EH (cell line): Measurements from ENCODE around the gene THAP7.
"Not testable (repeated sequence)": the region's sequence is repeated elsewhere in the genome, so short reads cannot be mapped to it uniquely, and the experiment has no call there.

Source experiments
- DNase-seq: peaks from one replicate; pipeline ENCODE4 v3.0.0-alpha.2; 2015; ENCODE audit warnings: low read depth

THAP7 gene, protein sequence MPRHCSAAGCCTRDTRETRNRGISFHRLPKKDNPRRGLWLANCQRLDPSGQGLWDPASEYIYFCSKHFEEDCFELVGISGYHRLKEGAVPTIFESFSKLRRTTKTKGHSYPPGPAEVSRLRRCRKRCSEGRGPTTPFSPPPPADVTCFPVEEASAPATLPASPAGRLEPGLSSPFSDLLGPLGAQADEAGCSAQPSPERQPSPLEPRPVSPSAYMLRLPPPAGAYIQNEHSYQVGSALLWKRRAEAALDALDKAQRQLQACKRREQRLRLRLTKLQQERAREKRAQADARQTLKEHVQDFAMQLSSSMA

DNA sequence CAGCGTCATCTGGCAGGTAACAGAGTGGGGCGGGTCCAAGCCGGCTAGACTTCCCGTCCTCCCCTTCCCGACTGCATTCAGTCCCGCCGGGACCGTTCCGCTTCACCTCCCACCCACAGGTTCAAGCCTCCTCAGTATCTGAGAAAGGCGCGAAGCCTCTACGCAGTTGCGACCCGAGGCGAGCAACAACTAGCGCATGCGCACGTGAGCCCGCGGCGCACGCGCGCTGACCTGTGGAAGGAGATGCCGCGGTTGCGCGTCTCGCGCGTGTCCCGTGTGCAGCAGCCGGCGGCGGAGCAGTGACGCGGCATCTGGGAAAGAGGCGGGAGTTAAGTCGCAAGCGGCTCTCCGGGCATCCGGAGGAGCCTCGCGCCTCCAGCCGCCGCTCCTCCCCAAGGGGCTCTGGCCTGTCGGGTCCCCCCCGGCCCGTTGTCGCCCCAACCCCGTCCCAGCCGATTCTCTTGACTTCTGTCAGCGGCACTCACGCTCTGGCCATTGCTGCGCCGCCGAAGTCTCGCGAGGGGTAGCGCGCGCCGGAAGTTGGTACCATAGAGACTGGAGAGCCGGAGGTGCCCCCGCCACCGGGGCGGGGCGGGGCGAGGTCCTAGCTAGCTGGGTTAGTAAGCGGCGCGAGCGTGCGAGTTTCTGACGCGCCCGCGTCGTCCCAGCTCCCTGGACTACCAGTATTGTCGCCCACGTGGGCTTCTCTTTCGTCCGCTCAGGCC lies at the start of gene THAP7:
TSS of gene THAP7 (minus strand) at position 518 of the 725 bp plus-strand sequence. CDS start at position 311, 207 bp downstream.
- peak; percentile 95 for DNase-seq

DNA sequence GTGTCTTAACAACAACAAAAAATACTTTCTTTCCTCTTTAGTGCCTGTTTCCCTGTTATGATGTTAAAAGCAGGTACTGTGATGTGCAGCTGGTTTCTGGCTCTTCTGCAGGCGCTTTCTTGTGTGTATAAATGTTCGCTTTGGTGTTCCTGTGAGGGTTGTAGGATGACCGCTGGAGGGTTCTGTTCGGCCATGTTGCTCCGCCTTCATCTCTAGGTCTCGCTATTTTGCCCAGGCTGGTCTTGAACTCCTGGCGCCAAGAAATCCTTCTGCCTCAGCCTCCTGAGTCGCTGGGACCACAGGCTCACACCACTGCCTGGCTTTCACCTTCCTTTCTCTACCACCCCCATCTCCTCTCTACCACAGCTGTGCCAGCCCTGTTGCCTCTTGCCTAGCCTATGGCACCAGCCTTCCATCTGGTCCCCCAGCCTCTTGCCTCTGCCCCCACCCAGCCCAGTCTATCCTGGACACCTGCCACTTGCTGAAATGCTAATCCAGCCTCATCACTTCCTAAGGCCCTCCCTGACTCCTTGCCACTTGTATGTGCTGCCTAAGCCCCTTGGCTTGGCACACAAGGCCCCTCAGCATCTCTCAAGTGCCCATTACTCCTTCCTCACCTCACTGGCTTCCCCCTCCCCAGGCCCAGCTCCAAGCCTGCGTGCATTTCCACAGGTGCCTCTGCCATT lies 49.4 kb upstream of the THAP7 start:
- DNase-seq: no peak

GRCh38 chr22:21048965-21049364 lies 47.0 kb upstream of the THAP7 start:
- DNase-seq: not testable (repeated sequence)

DNA sequence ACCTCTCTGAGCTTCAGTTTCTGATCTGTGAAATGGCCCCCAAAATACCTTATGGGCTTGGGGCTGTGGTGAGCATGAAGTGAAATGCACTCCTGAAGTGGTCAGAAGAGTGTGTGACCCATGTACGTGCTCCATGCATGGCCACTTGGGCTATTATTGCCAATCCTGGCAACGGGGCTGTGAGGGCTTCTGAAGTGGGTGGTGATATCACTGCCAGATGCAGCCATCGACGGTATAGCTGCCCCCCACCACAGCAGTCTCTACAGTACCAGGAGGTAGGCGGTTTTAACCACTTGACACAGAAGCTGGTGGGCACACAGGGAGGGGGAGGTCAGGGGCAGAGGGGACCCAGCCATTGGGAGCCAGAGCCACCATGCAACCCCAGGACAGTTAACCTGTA lies 46.5 kb upstream of the THAP7 start:
- DNase-seq: not testable (repeated sequence)

GRCh38 chr22:21047730-21048129 lies 45.8 kb upstream of the THAP7 start:
- DNase-seq: no peak

DNA sequence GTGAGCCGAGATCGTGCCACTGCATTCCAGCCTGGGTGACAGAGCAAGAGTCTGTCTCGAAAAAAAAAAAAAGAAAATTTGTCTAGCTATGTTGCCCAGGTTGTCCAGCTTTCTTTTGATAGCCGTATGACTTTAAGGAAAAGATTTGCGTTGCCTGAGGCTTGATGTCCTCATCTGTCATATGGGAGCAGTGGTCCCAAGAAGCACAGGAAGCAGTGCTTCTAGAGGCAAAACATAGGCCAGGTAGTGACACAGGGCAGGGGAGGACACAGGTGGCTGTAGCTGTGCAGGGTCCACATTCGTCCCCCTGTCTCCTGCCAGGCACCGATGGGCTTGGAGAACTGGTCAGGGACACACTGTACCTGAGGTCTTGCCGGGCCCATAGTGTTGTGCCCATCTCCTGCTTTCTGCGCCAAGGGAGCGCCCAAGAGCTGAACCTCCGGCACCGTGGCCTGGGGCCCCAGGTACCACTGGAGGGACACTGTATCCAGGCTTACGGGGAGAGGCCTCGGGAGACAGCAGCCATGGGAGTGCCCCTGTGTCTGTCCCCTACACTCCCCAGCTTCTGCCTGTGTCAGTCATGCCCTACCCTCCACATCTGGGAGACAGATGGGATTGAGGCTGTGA lies 45.2 kb upstream of the THAP7 start:
- no peak for DNase-seq

DNA sequence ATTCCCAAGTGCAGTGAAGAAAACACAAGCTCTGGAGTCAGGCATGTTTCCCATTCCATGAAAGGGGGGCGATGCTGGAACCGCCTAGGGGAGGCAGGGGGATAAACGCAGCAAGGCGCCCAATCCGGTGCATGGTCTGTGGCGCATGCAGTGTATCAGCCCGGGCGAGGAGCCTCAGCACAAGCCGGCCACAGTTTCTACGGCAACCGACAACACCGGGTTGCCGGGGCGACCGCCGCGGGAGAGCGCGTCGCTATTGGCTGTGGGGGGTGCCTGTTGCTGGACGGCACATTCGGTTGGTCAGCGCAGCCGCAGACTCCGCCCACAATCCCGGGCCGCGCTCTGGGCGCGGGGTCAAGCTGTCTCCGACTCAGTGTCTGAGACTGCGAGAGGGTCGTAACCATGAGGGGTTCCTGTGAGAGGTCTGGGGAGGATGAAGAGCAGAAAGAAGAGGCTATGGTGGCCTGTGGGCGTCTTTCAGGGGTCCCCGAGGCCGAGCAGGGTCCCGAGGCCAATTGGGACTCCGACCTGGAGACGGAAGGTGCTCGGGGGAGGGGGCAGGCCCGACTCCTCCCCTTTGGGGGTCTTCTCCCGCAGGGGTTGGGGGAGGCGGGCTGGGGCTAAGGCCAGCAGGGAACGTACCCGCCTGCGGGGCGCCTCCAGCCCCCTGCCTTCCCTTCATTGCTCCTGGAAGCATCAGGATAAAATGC lies 43.8 kb upstream of the THAP7 start, which contains the start of gene LRRC74B:
TSS of gene LRRC74B (plus strand) at position 362 of the 710 bp plus-strand sequence. CDS start at position 403, 41 bp downstream.
- peak; percentile 91 for DNase-seq

DNA sequence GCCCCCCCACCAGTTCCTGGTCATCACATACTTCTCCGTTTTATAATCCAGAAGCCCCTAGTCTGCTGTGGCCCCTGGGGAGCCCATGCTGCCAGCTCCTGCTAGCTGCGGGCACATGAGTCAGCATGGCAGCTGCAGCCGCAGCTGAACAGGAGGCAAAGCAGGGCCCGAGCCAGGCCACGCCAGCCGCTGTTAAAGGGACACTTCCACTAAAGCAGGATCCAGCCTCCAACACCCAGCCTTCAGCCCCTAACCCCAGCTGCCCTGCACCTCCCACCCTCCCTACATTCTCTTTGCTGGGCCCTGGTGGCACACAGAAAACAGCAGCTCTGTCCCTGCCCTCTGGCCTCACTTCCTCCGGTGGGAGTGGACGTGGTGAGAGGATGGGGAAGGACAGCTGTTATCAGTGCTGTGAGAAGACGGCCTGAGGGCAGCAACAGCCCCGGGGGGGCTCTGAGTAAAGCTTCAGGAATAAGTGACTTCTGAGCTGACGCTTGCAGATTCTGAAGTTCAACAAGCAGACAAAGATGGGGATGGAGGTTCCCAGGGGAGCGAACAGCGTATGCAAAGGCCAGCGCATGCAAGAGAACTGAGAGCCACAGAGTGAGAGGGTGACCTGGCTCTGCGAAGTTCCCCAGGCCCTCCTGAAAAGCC lies 43.1 kb upstream of the THAP7 start:
- peak; percentile 87 for DNase-seq

GRCh38 chr22:21043860-21044535 lies 42.1 kb upstream of the THAP7 start:
- DNase-seq: no peak

- peak; percentile 54 for DNase-seq
These were observed 41.3 kb upstream of the THAP7 start for GRCh38 chr22:21042978-21043859.

DNA sequence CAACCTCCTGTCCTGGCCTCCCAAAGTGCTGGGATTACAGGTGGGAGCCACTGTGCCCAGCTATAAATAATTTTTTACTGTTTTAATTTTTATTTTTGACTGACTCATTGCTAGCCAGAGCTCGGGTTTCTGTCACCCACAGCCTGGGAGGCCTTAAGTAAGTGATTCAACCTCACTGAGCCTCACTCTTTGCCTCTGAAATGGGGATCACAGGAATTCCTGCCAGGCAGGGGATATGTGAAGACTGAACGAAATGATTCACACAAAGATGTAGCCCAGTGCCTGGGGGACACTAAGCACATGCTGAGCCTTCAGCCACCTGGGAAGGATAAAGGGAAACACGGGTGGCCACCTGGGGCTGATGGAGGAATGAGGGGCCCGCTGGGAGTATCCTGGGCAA lies 40.0 kb upstream of the THAP7 start:
- peak; percentile 80 for DNase-seq

- not testable (repeated sequence) for DNase-seq
These were observed 37.2 kb upstream of the THAP7 start for GRCh38 chr22:21039158-21039557.

GRCh38 chr22:21038405-21038804 lies 36.5 kb upstream of the THAP7 start:
- DNase-seq: peak; percentile 65

DNA sequence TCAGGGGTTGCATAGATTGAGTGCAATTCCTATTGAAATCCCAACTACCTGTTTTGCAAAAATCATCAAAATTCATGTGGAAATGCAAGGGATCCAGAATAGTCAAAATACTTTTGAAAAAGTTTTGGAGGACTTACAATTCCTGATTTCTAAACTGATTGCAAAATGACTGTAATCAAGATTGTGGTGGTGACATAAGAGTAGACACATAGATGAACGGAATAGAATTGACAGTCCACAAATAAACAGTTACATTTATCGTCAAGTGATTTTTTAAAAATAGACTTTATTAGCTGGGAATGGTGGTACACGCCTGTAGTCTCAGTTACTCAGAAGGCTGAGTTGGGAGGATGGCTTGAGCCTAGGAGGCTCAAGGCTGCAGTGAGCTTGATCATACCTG lies 33.1 kb upstream of the THAP7 start:
- peak; percentile 29 for DNase-seq

DNA sequence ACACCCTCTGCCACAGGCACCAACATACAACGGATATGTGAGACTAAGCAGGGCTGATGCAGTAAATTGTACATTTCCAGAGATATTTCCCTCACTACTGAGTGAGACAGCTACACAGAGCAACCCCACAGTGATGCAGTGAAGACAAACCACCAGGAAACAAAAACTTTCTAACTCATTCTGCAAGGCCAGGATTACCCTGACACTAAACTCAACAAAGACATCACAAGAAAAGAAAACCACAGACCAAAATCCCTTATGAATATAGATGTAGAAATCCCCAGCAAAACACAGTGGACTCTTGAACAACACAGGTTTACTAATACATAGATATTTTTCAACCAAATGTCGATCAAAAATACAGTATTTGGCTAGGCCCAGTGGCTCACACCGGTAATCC lies 32.0 kb upstream of the THAP7 start:
- DNase-seq: no peak

GRCh38 chr22:21032868-21033688 lies 31.2 kb upstream of the THAP7 start:
- DNase-seq: no peak

DNA sequence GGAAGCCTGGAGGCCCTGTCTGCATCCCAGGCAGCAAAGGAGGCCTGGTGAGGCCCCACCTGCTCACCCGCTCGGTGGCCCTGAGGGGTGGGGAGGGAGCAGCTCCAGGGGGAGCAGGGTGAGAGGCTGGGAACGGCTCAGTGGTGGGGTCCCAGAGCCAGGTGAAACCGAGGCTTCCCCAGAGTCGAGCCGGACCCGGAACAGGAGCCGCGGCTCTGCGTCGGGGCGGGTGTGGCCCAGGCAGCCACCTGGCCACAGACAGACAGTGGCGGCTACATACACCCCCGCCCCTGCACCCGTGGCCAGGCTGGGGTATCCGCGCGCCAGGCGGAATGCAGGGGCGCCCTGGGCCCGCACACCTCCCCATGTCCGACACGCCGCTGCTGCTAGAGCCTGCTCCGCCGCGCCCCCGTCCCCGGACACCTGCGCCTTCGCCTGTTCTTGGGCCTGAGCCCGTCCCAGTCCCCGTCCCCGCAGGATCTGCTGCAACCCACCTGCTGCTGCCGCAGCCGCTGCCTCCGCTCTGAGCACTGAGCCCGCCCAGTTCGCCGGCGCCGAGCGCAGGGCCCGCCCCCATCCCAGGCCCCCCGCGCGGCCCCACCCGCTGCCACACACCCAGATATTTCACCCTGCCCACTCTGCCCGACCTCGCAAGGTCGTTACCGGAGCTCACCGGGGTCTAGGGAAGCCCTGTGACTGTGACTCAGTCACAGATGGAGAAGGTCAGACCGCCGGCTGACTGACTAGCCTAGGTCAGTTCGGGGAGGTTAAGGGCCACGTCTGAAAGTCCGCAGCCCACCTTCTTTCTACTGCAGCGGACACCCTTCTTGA lies 30.3 kb upstream of the THAP7 start, which contains the start of gene SLC7A4:
TSS of gene SLC7A4 (minus strand) at position 525 of the 831 bp plus-strand sequence. CDS start 749 bp downstream, outside the sequence.
- no peak for DNase-seq
